HG02798 (cell line): ENCODE results near the gene CADM2.

Source experiments
- ATAC-seq: cut with Tn5 transposase; IDR thresholded peaks from one replicate; pipeline ENCODE4 v1.9.1; 2021; ENCODE audit warnings: mild to moderate bottlenecking; ENCODE audit not compliant: unreplicated experiment, poor library complexity

CADM2 gene

DNA sequence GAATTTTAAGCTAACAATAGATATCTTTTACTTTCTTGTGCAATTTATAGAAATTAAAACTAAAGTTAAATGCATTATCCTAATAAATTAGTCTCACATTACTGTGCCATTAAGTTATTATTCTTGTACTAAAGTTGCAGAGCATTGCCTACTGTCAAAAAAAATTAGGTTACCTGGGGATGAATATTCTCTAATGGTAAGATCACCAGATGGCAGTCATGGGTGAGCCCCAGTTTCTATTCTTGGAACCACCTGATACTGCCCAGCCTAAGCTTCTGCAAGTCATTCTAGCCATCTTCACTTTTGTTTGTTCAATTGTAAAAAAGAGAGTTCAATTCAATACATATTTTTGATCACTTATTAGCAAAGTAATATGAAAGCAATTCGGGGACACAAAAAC lies 213.2 kb downstream of the CADM2 start:
- ATAC-seq = no peak

DNA sequence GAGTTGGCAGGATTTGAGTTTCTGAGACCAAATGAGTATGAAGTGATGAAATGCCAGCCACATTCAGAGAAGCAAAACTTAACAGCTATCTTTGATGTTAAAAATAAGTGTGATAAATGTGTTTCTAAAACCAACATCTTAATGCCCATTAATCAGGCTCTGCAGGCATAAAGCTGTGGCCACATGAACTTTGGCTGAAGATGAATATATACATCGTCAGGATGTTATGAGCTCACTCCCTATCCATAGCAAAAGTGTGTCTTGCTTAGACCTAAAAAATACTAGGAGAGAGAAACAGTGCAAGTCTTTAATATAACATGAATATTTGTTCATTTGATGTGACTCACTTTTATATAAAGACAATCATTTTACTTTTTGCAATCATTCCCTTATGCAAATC lies 218.0 kb downstream of the CADM2 start:
- no peak for ATAC-seq

DNA sequence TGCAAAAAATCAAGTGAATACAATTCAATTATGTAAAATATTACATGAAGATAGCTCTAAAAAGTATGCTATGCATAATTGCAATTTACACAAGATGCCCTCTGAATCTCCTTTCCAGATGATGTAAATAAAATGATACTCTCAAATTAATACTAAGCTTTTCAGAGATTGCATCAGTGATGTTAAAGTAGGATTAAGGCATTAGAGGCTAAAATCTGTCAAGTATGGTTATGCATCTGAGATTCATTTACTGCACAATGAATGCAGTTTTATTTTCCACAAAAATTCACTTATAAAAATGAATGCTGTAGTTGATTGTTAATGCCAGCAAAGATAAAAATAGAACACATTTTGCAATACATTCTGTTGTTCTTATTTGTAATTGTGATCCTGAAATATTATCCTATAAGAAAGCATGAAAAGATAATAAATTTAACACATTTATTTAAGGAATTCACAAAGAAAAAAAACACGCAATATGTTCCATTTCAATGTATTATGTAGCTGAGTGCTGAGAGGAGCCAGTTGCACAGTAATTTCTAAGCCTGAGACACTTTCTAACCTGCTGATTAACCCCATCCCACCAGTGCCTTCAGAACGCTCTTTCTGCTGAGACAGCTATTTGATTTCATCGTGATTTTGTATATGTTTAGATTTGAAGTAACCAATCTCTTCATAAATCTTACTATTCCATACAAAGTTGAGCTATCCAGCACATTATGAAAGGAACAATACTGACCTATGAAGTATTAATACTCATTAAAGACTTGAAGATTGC lies 224.4 kb downstream of the CADM2 start:
- ATAC-seq = no peak

DNA sequence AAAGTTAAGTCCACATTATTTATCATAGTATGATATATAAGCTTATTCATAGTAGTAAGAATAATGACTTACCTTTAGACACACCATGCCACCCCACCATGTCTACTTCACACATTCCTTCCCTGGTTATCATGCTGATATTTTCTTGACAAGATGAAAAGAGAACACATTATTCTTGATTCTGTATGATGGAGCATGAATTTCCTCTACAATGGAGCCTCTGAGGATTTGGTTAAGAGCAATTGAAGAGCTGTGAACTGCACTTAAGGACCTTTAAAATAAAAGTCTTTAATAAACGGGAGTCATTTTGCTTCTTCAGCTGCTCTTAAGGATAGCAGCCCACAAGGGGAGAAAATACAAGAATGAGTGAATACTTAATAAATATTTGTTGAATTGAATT lies 226.7 kb downstream of the CADM2 start:
- ATAC-seq = no peak

DNA sequence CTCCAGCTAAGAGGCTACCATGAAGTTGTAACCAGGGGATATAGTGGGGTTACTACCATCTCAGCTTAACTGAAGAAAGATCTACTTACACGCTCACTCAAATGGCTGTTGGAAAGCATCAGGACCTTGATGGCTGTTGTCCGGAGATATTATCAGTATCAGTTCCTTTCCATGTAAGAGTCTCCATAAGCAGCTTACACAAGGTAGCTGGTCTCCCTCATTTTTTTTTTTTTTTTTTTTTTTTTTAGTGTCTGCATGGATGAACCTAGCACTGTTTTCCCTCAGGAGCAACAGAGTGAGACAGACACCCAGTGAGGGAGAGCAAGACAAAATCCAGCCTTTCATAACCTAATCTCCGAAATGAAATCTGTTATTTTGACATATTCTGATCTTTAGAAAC lies 230.9 kb downstream of the CADM2 start:
- ATAC-seq = no peak

DNA sequence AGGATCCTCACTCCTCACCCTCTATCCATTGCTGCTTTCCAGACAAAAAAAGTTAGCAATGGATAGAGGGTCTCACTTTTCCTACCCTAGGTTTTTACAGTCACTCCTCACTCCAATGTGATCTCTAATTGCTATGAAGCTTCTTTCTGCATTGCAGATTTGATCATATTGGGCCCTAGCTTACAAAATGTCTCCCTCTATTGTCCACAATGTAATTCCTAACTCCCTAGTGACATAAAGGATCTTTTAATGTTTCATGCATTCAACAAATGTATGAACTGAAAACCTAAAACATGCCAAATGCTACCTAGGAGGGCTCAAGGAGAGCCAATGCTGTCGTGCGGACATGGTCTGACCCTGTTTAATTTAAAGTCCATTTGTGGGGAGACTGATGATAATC lies 234.8 kb downstream of the CADM2 start:
- no peak for ATAC-seq

DNA sequence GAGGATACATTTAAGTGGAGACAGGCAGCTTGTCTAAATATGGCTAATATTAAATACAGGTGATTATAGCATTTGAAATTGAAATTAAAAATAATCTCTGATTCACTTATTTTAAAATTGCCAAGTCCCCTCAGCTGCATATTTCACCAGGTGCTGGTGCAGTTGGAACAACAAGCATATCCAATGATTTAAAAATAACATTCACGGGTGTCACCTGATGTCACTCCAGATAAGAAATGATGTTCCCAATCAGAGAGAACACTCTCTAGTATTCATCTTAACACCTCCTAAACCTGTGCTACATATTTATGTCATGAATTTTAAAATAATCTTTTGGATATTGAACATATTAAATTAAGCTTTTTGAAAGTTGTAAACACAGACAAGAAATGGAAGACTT lies 249.9 kb downstream of the CADM2 start:
- no peak for ATAC-seq

DNA sequence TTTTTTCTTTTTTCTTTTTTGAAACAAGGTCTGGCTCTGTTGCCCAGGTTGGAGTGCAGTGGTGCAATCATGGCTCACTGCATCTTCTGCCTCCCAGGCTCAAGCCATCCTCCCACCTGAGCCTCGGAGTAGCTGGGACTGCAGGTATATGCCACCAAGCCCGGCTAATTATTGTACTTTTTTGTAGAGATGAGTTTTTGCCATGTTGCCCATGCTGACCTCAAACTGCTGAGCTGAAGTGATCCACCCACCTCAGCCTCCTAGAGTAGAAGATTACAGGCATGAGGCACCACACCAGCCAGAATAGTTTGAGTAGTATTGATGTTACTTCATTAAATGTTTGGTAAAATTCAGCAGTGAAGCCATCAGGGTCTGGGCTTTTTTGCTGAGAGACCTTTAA lies 251.8 kb downstream of the CADM2 start:
- ATAC-seq = no peak

DNA sequence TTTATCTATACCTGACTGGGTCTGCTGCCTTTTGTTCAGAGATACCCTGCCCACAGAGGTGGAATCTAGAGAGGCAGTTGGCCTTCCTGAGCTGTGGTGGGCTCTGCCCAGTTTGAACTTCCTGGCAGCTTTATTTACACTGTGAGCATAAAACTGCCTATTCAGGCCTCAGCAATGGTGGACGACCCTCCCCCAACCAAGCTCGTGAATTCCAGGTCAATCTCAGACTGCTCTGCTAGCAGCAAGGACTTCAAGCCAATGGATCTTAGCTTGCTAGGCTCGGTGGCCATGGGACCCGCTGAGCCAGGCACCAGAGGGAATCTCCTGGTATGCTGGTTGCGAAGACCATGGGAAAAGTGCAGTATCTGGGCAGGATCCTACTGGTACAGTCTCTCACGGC lies 270.2 kb downstream of the CADM2 start:
- no peak for ATAC-seq

DNA sequence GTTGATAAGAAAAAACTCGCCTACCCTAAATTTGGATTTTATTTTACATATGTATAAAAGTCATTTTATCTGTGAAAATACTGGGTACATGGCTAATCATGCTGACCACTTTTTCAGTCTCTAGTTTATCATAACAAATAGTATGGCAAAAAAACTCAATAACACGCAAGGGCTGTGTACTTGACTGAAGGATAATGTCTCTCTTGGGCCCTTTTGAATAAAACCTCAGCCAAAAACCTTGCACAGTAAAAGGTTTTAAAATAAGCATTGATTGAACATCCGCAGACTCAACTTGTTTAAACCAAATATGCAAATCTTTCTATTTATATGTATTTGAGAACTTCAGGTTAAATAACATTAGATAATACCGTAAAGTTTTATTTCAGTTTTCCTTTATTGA lies 285.3 kb downstream of the CADM2 start:
- ATAC-seq = no peak

DNA sequence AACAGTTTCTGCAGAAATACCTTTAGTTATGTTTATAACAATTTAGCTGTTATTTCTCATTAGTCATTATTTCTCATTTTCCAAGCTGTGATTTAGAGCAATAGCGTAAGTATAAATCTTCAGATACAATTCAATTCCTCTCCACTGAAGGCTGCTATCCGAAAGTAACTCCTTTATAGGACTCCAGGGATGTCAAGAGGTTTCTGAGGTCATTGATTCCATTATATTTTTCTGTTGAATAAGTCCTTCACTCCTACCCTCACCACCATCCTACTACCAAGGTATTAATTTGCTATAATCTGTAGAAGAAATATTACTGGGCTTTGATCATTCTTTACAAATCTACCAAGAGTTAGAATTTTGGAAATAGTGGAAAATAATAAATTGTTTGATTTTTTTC lies 285.7 kb downstream of the CADM2 start:
- ATAC-seq = no peak

DNA sequence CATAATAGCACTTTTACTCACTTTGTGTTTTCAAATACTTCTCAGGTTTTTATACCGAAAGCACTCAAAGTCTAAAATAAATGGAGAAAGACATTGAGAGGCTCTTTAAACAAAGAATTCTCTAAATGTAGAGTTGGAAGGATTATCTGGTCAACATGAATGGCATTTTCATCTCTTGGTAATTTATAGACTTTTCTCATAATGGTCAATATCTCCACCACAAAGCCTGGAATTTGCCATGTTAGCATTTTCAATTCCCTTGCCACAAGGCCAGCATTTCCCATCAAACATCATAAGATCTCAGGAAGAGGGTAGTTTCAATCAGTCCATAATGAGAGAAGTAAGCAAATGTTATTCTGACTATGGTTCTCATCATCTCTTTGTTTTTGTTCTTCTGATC lies 293.0 kb downstream of the CADM2 start:
- no peak for ATAC-seq

DNA sequence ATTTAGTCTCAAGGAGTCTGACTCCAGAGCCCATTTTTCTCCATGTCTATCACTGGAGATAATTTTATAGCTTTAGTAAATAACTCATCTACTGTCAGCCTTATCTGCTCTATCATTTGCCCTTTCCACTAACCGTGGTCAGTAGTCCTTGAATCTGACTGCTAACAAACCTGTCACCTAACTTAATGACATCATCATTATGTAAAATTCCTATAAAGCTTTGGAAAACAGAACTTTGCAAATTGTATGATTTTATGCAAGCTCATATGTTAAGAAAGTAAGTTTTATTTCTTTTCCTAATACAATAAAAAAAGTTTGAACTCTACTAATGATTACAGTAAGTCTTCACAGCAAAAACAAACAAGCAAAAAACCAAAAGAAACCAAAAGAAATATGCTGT lies 293.9 kb downstream of the CADM2 start:
- no peak for ATAC-seq

DNA sequence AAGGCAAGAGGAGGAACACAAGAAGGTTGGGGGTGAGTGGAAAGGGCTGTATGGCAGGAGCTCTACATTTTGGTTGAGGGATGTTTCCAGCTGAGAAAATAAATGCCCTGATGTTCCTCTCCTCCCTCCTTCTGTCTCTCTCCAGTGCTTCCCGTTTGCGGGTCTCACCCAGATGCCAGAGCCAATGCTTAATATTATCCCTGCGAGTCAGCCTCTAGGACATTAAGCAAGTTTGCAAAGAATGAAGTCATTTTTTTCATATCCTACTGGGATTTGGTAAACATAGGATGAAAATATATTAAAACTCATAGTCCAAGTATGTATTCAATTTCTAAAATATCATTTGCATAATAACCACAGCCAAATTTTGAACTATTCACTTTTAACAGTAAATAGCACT lies 295.9 kb downstream of the CADM2 start:
- no peak for ATAC-seq

DNA sequence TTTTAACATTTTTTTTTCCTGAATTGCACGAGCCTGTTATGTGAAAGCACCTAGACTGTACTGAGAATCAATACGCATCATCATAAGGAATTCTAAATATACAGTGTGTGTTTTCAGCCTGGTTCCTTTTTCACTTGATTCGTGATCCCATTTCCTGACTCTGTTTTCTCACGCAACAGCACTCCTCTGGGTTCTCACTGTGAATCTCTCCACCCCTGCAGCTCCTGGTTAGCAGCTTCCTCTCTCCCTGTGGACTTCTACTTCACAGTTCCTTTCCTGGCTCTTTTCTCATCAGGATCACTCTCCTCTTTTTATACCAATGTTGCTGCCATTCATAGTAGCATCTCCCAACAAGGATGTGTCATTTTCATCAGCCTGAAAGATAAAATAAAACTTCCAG lies 297.2 kb downstream of the CADM2 start:
- ATAC-seq = no peak

DNA sequence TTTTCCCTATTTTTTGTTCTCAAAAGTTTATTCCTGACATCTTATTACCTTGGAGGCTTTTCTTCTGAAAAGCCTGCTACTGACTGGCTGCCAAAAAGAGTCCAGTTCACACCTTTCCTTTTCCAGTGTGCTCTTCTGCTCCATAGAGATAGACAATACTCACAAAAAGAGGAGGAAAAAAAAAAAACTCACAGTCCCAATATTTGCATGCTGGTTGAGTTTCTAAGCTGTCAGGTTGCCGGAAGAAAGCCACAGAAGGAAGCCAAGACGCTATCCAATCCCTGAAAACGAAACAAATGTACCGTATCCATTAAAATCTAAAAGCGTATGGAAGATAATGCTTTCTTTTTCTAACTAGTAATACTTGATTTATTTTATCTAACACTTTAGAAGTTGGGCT lies 299.5 kb downstream of the CADM2 start:
- ATAC-seq = no peak

DNA sequence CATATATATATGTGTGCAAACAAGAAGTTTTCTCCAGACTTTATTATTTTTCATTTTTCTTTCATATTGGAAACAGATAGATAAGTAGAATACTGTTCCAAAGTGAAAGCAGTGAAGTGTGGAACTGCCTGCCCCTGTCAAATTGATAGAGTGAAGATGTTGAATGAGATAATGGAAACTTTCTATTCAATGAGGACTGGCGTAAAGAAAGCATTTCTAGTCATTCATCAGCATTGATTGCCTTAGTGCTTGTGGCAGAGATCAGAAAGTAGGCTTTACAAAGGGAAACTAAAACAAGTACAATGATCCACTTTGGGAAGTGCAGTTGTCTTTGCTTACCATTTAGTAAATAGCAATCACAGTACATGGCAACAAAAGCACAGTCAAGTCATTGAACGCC lies 300.0 kb downstream of the CADM2 start:
- ATAC-seq = no peak

DNA sequence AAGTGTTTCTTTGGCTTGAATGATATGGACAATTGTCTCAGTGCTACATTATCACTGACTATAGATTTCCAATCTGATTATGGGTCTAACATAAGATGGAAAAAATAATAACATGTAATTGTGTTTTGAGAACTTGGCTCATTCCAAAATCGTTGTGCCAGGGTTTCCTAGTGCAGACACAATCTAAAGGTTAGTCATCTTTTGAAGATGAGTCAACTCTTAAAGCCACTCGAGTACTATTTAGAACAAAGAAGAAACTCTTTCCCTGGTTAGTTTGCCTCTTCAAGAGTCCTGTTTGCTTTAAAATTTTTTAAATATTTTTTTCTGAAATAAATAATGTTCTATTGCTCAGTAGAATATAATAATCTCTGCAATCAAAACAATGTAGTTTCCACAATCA lies 301.0 kb downstream of the CADM2 start:
- ATAC-seq = no peak

DNA sequence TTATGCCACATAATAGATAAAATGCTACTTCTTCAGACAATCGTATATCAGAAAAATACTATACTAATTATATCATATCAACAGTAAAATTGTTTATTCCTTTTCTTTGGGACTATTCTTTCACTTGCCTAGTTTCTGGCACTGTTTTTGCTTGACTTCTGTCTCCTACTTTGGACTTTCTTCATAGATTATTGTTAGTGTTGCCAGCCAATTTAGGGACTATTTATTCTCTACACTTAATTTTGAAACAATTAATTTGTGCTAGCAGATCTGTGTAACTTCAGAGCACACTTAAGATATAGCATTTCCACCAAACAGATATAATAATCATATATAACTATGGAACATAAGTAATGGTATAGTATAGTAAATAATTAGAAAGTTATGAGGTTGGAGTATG lies 305.6 kb downstream of the CADM2 start:
- ATAC-seq = no peak

DNA sequence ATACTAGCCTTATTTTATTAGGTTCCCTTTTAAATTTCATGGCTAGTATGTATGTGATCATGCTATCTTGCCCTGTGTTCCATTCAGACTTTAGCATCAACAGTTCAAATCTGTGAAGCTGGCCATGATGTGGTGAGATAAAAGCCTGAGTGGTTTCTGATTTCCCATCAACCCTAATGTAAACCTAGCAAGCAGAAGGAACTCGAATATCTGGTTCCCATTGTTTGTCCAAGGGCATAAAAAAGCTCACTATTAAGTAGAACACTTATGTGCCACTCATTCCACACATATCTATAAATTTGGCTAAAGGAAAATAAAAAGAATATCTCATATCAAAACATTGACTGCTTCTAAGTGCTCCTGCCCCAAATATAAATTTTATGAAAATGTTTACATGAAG lies 311.7 kb downstream of the CADM2 start:
- no peak for ATAC-seq

DNA sequence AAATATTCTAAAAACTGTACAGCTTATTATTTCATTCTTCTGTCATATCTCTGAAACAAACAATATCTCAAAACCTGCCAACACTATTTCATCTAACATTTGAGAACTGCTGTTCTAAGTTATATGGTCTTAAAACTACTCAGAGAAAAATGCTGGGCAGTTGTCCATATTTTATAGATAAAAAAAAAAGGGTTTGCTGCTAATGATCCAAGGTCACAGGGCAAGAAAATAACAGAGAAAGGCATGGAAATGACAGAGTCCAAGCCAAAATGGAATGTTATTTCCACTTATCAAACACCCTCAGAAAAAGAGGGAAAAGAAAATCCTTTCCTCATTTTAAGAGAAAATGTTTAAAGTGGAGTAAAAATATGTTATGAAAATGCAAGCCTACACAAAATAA lies 313.1 kb downstream of the CADM2 start:
- ATAC-seq = no peak

DNA sequence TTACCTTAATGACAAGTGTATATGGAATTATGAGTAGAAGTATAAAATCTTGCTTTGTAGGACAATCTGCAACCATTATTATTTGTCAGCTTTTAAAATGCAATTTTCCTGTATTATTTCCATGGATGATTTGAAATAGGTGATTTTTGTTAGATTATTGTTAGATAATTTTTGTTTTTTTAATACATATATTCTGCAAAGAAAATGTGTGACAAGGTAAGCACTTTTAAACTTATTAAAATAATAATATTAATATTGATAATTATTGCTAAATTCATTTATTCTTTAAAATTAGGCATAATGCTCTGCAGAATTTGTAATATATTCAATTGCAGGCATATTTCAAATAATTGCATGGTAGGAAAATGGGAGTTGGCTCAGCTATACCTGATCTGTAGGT lies 329.5 kb downstream of the CADM2 start:
- ATAC-seq = no peak

DNA sequence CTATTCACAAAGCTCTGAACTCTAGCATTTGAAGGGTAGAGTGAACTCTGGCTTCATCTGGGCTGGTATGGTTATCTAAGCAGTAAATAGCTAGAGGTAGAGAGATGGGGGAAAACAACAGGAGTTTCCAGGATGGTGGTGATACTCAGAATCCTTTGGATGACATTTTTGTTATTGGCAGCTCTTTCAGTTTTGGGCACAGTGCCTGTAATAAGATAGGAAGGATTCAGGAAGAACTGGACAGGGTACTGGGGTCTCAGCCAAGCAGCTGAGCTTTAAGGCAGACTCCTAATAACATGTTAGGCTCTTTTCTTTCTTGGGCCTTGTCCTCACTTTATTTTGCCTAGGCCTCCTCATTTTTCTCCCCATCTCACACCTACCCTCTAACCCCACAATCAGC lies 338.5 kb downstream of the CADM2 start:
- no peak for ATAC-seq
